MM.1S (cell line): ENCODE data around the gene MTHFD1L.

Source experiments
- CTCF ChIP-seq: fragments of 300-600 bp; sonication (generic); IDR thresholded peaks from 2 replicates; pipeline ENCODE4 v1.5.1; 2016; ENCODE audit warnings: antibody characterized with exemption, low read length, mixed read lengths
- EZH2phosphoT487 ChIP-seq: fragments of 300-600 bp; sonication (generic); IDR thresholded peaks from 2 replicates; pipeline ENCODE4 v1.6.1; 2018; ENCODE audit warnings: antibody characterized with exemption, low read length

- TF ChIP-seq CTCF (peak; percentile 52), EZH2phosphoT487 (no peak)
These were observed 26.5 kb downstream of the MTHFD1L start for GRCh38 chr6:150891888-150892485.
